HG02970 (cell line): ENCODE results near the gene TIGD1.
"Not testable (repeated sequence)": the region's sequence is repeated elsewhere in the genome, so short reads cannot be mapped to it uniquely, and the experiment has no call there.

ENCODE experiments used
- ATAC-seq: cut with Tn5 transposase; IDR thresholded peaks from one replicate; pipeline ENCODE4 v1.9.1; 2021; ENCODE audit warnings: mild to moderate bottlenecking, moderate library complexity, moderate number of reproducible peaks; ENCODE audit not compliant: unreplicated experiment, low FRiP score

The TIGD1 gene

DNA sequence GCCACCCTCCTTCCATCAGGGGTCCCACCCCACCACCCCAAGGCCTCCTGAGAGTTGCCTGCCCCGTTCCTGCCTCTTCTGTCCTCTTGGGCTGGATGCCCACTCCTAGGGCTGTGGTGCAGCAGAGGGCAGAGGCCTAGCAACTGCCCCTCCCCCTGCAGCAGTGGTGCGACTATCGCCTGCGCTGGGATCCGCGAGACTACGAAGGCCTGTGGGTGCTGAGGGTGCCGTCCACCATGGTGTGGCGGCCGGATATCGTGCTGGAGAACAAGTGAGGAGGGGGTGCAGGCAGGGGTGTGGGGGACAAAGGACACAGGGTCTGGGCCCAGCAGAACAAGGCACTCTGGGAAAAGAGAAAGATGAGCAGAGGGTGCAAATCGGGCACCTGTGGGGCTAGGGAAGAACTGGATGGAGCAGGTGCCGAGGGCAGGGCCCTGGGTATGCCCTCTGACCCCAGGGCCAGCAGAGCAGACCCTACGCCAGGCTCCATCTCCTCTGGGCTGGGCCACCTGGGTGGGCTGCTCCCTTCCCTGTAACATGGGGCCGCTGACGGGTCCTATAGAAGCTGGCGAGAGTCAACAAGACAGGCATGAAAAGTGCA lies 9.8 kb downstream of the TIGD1 start:
- ATAC-seq, result no peak

GRCh38 chr2:232539298-232540231 lies 10.8 kb downstream of the TIGD1 start, which contains the start of gene CHRNG:
Gene CHRNG, plus strand, starts transcription at chr2:232539692. Its CDS starts 56 bp downstream, at chr2:232539748.
- ATAC-seq, result no peak

- ATAC-seq, result no peak
Observed at GRCh38 chr2:232538671-232539070, 11.7 kb downstream of the TIGD1 start.

DNA sequence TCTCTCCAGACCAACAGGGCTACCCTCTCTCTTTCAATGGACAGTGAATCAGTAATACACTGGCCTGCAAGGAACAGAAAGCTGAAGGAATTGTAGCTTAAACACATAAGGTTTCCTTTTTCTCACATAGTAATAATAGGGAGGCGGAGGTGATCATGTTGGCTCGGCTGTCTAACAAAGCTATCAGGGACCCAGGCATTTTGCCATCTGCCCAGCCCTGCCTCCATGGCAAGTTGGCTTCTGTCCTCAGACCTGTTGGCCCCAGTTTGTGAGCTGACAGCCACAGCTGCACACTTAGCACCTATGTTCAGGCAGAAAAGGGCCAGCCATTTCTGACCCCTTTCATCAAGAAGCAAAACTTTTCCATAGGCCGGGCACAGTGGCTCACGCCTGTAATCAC lies 12.9 kb downstream of the TIGD1 start:
- ATAC-seq, result no peak

DNA sequence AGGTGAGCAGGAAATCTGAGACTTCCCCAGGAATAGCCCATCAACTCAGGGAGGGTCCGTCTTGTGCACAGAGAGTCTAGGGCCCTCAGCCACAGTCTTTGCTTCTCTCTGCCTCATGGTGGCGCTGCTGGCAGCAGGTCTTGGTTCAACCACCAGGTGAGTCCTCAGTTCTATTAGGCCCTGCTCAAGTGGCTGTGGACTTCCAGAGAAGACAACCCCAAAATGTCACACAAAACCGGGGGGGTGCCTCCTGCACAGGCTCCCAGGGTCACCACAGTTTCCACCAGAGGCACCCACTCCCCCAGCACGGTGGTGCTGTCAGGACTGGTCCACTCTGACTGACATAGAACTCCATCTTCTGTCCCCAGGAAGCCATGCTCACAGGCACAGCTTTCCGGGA lies 13.3 kb downstream of the TIGD1 start:
- no peak for ATAC-seq

GRCh38 chr2:232535761-232536530 lies 14.4 kb downstream of the TIGD1 start:
- ATAC-seq, result no peak

- no peak for ATAC-seq
Observed at GRCh38 chr2:232534940-232535651, 15.3 kb downstream of the TIGD1 start.

DNA sequence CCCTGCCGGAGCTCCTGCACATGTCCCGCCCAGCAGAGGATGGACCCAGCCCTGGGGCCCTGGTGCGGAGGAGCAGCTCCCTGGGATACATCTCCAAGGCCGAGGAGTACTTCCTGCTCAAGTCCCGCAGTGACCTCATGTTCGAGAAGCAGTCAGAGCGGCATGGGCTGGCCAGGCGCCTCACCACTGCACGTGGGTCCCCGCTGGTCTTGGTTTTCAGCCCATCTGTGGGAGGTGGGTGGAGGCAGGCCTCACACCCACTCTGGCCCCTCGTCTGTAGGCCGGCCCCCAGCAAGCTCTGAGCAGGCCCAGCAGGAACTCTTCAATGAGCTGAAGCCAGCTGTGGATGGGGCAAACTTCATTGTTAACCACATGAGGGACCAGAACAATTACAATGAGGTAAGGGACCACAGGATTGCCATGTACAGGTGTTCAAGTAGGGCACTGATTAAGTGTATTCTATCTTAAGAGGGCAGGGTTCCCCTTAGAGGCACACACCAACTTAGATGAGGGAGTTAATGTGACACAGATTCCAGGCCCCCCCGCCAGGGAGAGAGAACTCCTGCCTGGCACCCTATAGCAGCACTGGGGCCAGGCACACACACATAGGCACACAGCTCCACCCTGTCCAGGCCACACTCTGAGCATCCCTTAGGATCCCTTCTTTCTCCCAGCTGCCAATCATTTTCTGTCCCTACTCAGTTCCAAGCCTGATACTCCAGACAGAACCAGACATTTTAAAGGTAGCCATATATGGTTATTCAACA lies 16.2 kb downstream of the TIGD1 start:
- no peak for ATAC-seq

DNA sequence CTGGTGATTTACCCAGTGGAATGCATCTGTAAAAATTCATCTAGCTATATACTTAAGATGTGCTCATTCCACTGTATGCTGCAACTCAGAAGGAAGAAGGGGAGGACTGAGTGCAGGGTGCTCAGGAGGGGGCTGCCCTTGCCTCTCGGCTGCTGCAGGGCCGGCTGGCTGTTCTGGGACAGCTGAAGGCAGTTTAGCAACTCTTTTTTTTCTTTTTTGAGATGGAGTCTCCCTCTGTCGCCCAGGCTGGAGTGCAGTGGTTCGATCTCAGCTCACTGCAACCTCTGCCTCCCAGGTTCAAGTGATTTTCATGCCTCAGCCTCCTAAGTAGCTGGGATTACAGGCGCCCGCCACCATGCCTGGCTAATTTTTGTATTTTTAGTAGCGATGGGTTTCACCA lies 17.5 kb downstream of the TIGD1 start:
- not testable (repeated sequence) for ATAC-seq

DNA sequence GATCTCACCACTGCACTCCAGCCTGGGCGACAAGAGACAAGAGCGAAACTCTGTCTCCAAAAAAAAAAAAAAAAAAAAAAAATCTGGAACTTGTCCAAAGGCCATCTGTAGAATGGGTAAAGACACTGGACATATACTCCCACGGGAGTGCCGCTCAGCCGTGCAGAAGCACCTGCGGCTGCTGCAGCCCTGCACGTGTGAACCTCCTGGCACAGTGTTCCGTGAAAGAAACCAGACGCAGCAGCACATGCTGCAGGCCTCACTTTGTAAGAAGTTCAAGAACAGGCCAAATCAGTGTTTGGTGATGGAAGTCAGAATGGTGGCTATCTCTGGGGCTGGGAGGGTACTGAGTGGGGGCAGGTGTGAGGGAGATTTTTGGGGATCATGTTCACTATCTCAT lies 17.9 kb downstream of the TIGD1 start:
- no peak for ATAC-seq

DNA sequence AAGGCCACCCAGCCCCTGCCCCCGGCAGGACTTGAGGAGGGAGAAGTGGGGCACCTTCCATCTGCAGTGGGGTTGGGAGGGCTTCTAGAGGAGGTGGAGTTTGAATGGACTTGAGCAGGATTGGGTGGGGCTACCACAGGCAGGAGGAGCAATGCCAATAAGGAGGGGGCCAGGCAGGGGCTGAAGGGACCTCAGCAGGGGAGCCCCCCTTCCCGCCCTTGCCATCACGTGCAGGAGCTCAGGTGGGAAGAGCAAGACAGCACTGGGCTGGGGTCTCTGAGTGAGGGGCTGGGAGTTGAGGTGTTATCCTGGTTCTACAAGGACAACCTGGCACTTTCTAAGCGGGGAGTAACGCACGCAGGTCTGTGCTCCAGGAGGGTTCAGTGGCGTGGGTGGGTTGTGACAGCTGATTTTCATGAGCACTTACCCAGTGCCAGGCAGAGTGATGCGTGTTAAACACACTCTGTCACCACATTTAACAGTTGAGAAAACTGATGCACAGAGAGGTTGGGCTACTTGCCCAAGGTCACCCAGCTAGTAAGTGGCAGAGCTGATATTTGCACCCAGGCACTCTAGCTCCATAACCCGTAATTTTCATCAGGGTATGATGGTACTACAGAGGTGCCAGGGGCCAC lies 19.6 kb downstream of the TIGD1 start:
- ATAC-seq, result no peak

DNA sequence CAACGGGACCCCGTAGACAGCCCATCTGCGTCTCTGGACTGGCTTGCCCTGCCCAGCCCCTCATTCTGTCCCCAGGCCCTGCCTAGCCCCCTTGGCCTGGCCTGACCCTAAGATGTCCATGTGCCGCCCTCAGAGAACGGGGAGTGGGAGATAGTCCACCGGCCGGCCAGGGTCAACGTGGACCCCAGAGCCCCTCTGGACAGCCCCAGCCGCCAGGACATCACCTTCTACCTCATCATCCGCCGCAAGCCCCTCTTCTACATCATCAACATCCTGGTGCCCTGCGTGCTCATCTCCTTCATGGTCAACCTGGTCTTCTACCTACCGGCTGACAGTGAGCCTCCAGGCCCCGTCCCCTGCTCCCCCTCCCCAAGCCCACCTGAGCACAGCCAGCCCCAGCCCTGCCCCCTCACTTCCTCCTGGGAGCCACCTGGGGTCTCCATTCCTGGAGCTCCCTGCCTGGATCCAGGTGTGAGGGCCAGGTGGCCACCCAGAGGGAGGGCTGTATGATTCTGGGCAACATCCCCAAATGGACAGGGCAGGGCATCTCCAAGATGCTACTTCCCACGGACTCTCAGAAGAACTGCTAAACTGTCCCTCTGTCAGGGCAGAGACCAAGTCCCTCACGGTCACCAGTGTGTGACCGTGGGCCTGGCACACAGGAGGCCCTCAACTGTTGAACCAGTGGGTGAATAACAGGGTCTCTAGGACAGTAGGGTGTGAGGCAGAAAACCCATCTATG lies 20.4 kb downstream of the TIGD1 start:
- ATAC-seq, result no peak

DNA sequence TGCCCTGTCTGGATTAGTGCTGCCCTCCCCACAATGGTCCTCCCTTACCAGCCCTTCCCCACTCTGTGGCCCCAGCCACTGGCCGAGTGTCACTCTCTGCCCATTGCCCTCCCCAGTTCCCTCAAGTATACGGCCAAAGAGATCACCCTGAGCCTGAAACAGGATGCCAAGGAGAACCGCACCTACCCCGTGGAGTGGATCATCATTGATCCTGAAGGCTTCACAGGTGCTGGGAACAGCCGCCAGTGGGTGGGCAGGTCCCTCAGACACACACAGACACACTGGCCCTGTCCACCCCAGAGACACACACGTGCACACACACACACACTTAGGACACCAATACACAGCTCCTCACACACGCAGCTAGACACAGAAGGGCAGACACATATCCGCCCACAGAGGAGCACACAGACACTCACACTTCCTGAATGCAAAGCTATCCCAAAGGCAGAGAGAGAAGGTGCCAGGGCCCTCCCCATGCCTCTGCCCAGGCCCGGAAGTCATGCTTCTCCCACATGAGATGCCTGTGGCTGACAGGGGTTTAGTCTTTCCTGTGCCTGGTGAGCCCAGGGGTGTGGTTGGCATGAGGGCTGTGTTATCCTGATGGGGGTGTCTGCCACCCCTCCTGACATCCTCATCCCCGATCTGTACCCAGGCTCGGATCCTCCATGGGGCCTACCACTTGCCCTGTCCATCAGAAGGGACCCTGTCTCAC lies 21.5 kb downstream of the TIGD1 start:
- ATAC-seq, result no peak

DNA sequence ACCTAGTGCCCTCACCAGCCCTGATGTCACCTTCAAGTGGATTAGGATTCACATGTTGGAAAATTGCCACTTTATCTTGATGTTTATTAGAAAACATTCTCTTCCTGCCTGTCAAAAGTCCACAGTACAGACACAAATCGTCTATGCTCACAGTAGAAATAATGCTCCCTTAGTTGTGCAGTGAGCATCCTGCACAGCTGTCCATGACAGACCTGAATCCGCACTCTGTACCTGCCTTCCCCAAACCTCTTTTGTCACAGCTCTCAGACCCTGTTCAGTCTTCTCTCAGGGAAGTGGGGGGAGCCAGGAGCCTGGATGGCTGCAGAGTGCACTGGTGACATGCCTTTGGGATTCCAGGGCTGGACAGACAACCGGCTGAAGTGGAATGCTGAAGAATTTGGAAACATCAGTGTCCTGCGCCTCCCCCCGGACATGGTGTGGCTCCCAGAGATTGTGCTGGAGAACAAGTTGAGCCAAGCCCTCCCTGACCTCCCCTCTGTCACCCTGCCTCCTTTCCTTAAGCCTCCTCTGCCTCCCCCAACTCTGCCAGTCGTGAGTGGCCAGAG lies 22.4 kb downstream of the TIGD1 start:
- no peak for ATAC-seq

DNA sequence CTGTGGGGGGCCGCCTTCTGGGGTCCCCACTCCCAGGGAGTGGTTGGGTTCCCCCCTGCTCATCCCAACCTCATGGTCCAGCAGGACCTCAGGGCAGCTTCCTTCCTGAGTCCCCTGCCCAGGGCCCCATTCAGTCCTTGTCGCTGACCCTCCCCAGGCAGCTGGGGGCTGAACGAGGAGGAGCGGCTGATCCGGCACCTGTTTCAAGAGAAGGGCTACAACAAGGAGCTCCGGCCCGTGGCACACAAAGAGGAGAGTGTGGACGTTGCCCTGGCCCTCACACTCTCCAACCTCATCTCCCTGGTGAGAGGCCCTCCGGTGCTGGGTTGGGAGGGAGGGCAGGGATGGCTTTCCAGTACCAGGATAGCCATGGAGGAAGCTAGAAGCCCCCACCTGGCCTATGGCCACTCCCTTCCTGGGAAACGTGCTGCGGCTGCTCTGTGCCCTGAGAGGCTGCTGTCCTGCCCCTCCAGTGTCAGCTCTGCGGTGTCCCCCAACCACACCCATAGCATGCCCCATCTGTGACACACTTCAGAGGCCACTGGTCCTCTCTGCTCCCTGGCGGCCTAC lies 23.9 kb downstream of the TIGD1 start:
- no peak for ATAC-seq

DNA sequence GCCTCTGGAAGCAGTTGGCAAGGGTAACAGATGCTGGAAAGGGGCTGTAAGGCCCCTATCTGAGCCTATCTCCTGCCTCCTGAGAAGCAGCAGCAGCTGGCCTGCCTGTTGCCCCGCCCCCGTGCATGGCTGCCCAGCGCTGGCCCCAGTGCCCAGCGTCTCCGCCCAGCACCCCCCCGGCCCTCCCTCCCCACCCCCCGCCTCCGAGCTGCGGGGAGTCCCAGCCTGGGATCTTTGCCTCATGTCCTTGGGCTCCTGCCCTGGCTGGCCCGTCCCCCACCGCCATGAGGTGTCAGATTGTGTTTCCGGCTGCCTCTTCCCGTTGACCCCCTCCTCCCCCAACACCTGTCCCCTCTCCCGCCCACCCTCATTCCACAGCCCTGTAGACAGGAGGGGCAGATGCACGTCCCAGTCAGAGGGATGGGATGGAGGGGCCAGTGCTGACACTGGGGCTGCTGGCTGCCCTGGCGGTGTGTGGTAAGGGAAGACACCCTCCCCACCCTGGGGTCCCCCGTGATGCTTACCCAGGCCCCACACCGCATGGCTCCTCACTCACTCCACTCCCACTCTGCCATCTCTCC lies 24.5 kb downstream of the TIGD1 start, which contains the start of gene CHRND:
TSS of gene CHRND (plus strand) at position 370 of the 581 bp plus-strand sequence. CDS start at position 426, 56 bp downstream.
- ATAC-seq, result no peak

GRCh38 chr2:232525199-232525598 lies 25.2 kb downstream of the TIGD1 start:
- no peak for ATAC-seq
